ENCODE data around the gene KIAA1671. TPM values are rescaled to one million over a fixed set of nuclear protein-coding genes. Genes with fewer than 3 reads are reported as not detected.

KIAA1671 gene
- total RNA-seq, 1 donor from 2014 or later: 11.5 TPM

DNA sequence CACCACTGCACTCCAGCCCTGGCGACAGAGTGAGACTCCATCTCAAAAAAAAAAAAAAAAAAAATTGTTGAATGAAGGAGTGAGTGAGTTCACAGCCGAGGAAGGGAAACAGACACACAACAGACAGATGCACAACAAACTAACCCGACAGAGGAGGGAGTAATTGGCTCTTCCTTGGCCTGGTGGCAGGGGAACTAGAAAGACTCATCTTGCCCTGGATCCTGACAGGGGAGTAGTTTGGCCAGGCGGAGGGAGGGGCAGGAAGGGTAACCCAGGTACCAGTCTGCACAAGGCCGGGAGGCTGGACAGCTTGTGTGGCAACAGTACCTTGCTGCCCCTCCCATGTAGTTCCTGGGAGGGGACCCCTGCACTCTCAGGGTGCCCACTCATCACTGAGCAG lies 106.9 kb downstream of the KIAA1671 start:
- Histone ChIP-seq H3K9ac (ENCODE audit: low read depth in 1 of 3, low read length in 3 of 3) (no peak overlapping the region), H3K27me3 (ENCODE audit: control insufficient read depth in 3 of 3, insufficient read depth in 3 of 3, low read length in 3 of 3) (no peaks in the 10 kb centered on the region), H3K36me3 (ENCODE audit: control insufficient read depth in 3 of 3, insufficient read depth in 3 of 3, low read length in 3 of 3) (no peaks in the 10 kb centered on the region), H3K27ac (ENCODE audit: low read depth, low read length) (no peak overlapping the region), H3K4me3 (ENCODE audit: low read length in 3 of 3) (no peak overlapping the region), H3K9me3 (ENCODE audit: control insufficient read depth in 3 of 3, low read length in 3 of 3) (no peaks in the 10 kb centered on the region), H3K4me1 (ENCODE audit: control insufficient read depth in 3 of 3, insufficient read depth in 3 of 3, low read length in 3 of 3) (peaks cover 3 to 14% (median 10%) of the 10 kb centered on the region in 3 donors)

DNA sequence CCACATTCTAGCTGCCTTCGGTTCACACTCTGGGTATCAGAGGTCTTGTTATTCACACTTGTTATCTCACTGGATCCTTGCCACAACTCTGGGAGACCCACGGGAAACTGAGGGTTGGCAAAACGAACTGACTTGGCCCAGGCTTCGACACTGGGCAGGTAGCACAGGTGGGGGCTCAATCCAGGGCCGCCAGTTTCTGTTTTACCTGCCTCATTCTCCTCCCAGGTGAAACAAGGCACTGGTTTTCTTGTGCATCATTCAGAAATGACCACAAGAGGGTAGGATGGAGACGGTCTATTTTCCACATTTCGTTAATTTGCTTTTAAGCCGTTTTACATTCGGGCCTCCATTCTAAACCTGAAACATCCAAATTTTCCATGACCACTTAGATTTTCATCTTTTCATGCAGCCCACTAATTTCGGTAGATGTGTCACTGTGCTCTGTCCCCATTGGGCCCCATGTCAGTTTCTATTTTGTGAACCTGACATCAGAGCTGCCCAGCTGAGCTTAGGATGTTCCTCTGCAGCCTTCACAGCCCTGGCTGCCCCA lies 108.1 kb downstream of the KIAA1671 start:
- Histone ChIP-seq H3K9ac (ENCODE audit: low read depth in 1 of 3, low read length in 3 of 3) (no peak overlapping the region), H3K36me3 (ENCODE audit: control insufficient read depth in 3 of 3, insufficient read depth in 3 of 3, low read length in 3 of 3) (no peaks in the 10 kb centered on the region), H3K4me3 (ENCODE audit: low read length in 3 of 3) (no peak overlapping the region), H3K27me3 (ENCODE audit: control insufficient read depth in 3 of 3, insufficient read depth in 3 of 3, low read length in 3 of 3) (no peaks in the 10 kb centered on the region), H3K27ac (ENCODE audit: low read depth, low read length) (peak overlapping the region; percentile 37), H3K4me1 (ENCODE audit: control insufficient read depth in 3 of 3, insufficient read depth in 3 of 3, low read length in 3 of 3) (peaks cover 3 to 14% (median 10%) of the 10 kb centered on the region in 3 donors), H3K9me3 (ENCODE audit: control insufficient read depth in 3 of 3, low read length in 3 of 3) (no peaks in the 10 kb centered on the region)

DNA sequence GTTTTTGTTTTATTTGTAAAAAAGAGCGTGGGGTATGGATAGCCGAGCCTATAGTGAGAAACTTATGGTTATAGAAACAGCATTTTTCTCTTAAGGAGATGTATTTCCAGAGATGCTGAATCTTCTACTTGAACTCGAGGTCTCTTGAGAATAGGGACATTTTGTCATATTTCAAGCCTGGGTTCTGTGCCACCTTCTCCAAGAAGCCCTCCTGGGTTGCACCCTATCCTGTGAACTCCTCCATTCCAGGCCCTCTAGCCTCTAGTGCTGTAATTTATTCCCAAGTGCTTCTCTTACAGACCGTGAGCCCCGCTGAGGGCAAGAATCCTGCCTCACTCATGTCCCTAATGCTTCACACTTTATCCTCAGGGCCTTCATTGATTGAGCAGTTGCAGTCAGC lies 108.6 kb downstream of the KIAA1671 start:
- H3K4me1 ChIP-seq (ENCODE audit: control insufficient read depth in 3 of 3, insufficient read depth in 3 of 3, low read length in 3 of 3): peaks cover 3 to 14% (median 10%) of the 10 kb centered on the region in 3 donors
- no peaks in the 10 kb centered on the region for H3K9me3 ChIP-seq (ENCODE audit: control insufficient read depth in 3 of 3, low read length in 3 of 3)
- H3K36me3 ChIP-seq (ENCODE audit: control insufficient read depth in 3 of 3, insufficient read depth in 3 of 3, low read length in 3 of 3): no peaks in the 10 kb centered on the region
- H3K9ac ChIP-seq (ENCODE audit: low read depth in 1 of 3, low read length in 3 of 3): peak overlapping the region in 1 of 3 donors; percentile 23
- peak overlapping the region; percentile 37 for H3K27ac ChIP-seq (ENCODE audit: low read depth, low read length)
- no peaks in the 10 kb centered on the region for H3K27me3 ChIP-seq (ENCODE audit: control insufficient read depth in 3 of 3, insufficient read depth in 3 of 3, low read length in 3 of 3)
- H3K4me3 ChIP-seq (ENCODE audit: low read length in 3 of 3): no peak overlapping the region

DNA sequence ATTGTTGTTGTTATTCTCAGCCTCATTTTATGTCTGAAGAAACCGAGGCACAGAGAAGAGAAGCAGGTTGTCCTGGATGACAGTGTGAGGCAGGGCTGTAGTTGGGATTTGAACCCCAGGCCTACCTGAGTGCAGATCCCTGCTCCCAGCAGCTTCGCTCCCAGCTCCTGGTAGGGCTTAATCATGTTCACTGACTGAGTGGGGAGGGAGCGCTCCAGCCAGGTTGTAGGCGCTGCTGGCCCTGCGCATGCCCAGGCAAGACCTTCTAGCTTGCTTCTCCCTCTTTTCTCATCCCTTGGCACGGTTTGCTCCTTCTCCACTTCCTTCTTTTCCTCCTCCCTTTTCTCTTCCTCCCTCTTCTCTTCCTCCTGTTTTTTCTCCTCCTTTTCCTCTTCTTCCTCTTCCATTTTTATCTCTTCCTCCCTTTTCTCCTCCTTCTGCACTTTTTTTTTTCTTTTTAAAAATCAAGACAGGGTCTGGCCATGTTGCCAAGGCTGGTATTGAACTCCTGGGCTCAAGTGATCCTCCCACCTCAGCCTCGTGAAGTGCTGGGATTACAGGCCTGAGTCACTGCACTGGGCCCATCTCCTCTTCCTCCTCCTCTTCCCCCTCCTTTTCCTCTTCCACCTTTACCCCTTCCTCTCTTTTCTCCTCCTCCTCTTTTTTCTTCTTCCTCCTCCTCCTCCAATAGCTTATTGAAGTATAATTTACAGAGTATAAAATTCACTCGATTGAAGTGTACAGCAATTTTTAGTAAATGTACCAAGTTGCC lies 109.3 kb downstream of the KIAA1671 start:
- no peaks in the 10 kb centered on the region for H3K9me3 ChIP-seq (ENCODE audit: control insufficient read depth in 3 of 3, low read length in 3 of 3)
- H3K4me1 ChIP-seq (ENCODE audit: control insufficient read depth in 3 of 3, insufficient read depth in 3 of 3, low read length in 3 of 3): peaks cover 3 to 14% (median 10%) of the 10 kb centered on the region in 3 donors
- H3K27me3 ChIP-seq (ENCODE audit: control insufficient read depth in 3 of 3, insufficient read depth in 3 of 3, low read length in 3 of 3): no peaks in the 10 kb centered on the region
- no peaks in the 10 kb centered on the region for H3K36me3 ChIP-seq (ENCODE audit: control insufficient read depth in 3 of 3, insufficient read depth in 3 of 3, low read length in 3 of 3)
- no peak overlapping the region for H3K4me3 ChIP-seq (ENCODE audit: low read length in 3 of 3)
- H3K9ac ChIP-seq (ENCODE audit: low read depth in 1 of 3, low read length in 3 of 3): peak overlapping the region in 1 of 3 donors; percentile 23
- peak overlapping the region; percentile 37 for H3K27ac ChIP-seq (ENCODE audit: low read depth, low read length)

DNA sequence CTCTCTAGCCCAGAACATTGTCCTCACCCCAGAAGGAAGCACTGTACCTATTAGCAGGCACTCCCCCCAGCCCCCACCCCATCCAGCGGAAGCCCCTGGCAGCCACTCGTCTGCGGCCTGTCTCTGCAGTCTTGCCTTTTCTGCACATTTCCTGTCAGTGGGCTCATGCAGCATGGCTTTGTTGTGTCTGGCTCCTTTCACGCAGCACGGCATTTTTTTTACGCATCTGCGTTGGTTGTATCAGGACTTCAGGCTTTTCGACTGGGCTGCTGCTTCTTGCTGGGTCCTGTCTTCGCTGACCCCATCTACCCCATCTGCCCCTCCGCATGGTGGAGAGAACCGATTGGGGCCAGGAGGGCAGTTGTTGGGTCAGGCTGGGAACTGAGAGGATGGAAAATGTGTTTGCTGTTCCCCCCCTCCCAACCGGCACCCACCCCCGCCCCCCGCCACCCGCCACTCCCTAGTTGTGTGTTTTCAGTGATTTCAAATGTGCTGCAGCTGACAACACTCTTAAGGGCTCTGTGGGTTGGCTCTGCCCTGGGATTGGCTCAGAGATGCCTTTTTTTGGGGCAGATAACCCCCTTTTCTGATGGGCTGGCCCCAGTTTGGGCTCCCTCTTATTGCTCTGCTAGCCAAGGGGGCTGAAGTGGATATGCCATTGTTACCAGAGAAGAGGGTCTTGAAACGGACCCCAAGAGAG lies 110.0 kb downstream of the KIAA1671 start:
- Histone ChIP-seq H3K9ac (ENCODE audit: low read depth in 1 of 3, low read length in 3 of 3) (no peak overlapping the region), H3K9me3 (ENCODE audit: control insufficient read depth in 3 of 3, low read length in 3 of 3) (no peaks in the 10 kb centered on the region), H3K27ac (ENCODE audit: low read depth, low read length) (no peak overlapping the region), H3K4me3 (ENCODE audit: low read length in 3 of 3) (no peak overlapping the region), H3K27me3 (ENCODE audit: control insufficient read depth in 3 of 3, insufficient read depth in 3 of 3, low read length in 3 of 3) (no peaks in the 10 kb centered on the region), H3K4me1 (ENCODE audit: control insufficient read depth in 3 of 3, insufficient read depth in 3 of 3, low read length in 3 of 3) (peaks cover 5 to 21% (median 12%) of the 10 kb centered on the region in 3 donors), H3K36me3 (ENCODE audit: control insufficient read depth in 3 of 3, insufficient read depth in 3 of 3, low read length in 3 of 3) (no peaks in the 10 kb centered on the region)

DNA sequence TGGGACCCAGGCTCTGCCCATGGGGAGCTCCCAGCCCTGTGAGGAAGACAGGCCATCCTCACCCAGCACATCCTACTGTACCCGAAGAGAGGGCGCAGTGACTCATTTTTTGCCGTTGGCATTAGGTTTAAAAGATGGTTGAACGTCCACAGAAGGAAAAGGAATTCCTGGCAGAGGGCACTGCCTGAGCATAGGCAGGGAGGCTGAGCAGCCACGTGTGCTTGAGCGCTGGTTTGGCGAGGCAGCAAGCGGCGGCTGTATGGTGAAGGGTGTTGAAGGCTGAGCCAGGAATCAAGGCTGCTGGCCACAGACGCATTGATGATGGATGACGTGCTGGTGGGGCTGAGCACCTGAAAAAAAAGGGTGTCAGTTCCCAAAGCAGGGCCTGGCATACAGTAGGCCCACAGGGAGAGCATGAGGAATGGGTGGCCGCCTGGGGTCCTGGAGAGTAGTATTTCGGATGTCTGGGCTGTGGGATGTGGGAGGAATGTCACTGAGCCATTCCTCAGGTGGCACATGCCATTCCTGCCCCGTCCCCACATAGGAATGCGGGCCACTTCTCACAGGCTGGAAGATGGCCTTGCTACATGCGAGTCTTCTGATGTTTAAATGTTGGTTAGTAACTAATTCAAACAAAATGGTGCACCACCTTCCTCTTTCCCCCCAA lies 112.5 kb downstream of the KIAA1671 start:
- H3K9ac ChIP-seq (ENCODE audit: low read depth in 1 of 3, low read length in 3 of 3): no peak overlapping the region
- H3K27me3 ChIP-seq (ENCODE audit: control insufficient read depth in 3 of 3, insufficient read depth in 3 of 3, low read length in 3 of 3): peaks cover 0 to 4% (median 0%) of the 10 kb centered on the region in 3 donors
- H3K27ac ChIP-seq (ENCODE audit: low read depth, low read length): no peak overlapping the region
- no peaks in the 10 kb centered on the region for H3K36me3 ChIP-seq (ENCODE audit: control insufficient read depth in 3 of 3, insufficient read depth in 3 of 3, low read length in 3 of 3)
- peaks cover 17 to 41% (median 24%) of the 10 kb centered on the region in 3 donors for H3K4me1 ChIP-seq (ENCODE audit: control insufficient read depth in 3 of 3, insufficient read depth in 3 of 3, low read length in 3 of 3)
- no peaks in the 10 kb centered on the region for H3K9me3 ChIP-seq (ENCODE audit: control insufficient read depth in 3 of 3, low read length in 3 of 3)
- no peak overlapping the region for H3K4me3 ChIP-seq (ENCODE audit: low read length in 3 of 3)

DNA sequence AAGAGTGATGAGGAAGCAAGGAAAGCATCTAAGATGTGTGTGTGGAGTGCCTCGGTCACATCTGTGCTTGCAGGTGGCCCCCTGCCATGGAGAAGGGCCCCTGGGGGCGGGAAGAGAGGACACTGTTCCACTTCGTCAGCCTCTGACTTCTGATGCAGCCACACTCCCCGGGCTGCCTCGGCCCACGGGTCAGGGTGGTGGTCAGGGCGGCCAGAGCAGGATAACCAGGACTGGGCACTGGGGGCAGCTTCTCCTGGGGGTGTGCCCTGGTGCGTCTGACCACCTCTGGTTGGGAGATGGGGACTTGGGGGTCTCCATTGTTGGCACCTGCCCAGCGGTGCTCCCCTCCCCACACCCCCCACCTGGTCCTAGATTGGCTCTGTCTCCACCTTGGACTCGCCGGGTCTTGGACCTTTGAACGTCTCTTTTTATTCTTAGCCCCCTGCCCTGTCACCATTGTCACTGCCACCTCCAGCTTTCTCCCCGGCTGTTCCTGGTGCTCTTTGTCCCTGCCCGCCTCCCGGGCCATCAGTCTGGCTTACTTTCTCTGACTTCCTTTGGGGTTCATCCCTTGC lies 114.4 kb downstream of the KIAA1671 start:
- H3K27ac ChIP-seq (ENCODE audit: low read depth, low read length): peak overlapping the region; percentile 66
- H3K9me3 ChIP-seq (ENCODE audit: control insufficient read depth in 3 of 3, low read length in 3 of 3): no peaks in the 10 kb centered on the region
- no peak overlapping the region for H3K4me3 ChIP-seq (ENCODE audit: low read length in 3 of 3)
- H3K36me3 ChIP-seq (ENCODE audit: control insufficient read depth in 3 of 3, insufficient read depth in 3 of 3, low read length in 3 of 3): no peaks in the 10 kb centered on the region
- H3K27me3 ChIP-seq (ENCODE audit: control insufficient read depth in 3 of 3, insufficient read depth in 3 of 3, low read length in 3 of 3): peaks cover 0 to 6% (median 0%) of the 10 kb centered on the region in 3 donors
- peaks cover 21 to 37% (median 22%) of the 10 kb centered on the region in 3 donors for H3K4me1 ChIP-seq (ENCODE audit: control insufficient read depth in 3 of 3, insufficient read depth in 3 of 3, low read length in 3 of 3)
- H3K9ac ChIP-seq (ENCODE audit: low read depth in 1 of 3, low read length in 3 of 3): peak overlapping the region in 1 of 3 donors; percentile 8

DNA sequence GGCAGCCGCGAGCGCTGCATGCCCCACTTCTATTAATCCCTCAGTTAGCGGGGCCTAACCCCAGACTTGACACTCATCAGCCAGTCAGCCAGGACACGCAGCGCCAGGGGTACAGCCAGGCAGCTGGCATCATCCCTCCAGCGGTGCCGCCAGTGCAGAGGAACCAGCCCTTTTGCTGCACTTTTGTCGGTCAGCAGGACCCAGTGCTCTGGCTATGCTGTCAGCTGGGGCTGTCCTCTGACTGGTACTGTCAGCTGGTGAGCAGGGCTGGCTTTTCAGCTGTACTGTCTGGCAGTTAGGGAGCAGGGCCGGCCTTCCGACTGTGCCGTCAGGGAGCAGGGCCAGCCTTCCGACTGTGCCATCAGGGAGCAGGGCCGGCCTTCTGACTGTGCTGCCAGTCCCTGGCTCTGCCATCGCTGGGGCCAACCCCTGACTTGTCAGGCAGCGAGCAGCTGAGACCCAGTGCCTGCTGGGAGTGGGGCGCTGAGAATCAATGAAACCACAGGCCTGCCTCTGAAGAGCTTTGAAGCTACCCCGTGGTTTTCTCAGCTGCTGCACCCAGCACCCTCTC lies 115.4 kb downstream of the KIAA1671 start:
- Histone ChIP-seq H3K9me3 (ENCODE audit: control insufficient read depth in 3 of 3, low read length in 3 of 3) (no peaks in the 10 kb centered on the region), H3K27ac (ENCODE audit: low read depth, low read length) (peak overlapping the region; percentile 66), H3K4me1 (ENCODE audit: control insufficient read depth in 3 of 3, insufficient read depth in 3 of 3, low read length in 3 of 3) (peaks cover 21 to 37% (median 22%) of the 10 kb centered on the region in 3 donors), H3K27me3 (ENCODE audit: control insufficient read depth in 3 of 3, insufficient read depth in 3 of 3, low read length in 3 of 3) (peaks cover 0 to 6% (median 0%) of the 10 kb centered on the region in 3 donors), H3K4me3 (ENCODE audit: low read length in 3 of 3) (peak overlapping the region in 1 of 3 donors; percentile 6), H3K9ac (ENCODE audit: low read depth in 1 of 3, low read length in 3 of 3) (peak overlapping the region; percentile 38 to 66 (median 65)), H3K36me3 (ENCODE audit: control insufficient read depth in 3 of 3, insufficient read depth in 3 of 3, low read length in 3 of 3) (no peaks in the 10 kb centered on the region)

DNA sequence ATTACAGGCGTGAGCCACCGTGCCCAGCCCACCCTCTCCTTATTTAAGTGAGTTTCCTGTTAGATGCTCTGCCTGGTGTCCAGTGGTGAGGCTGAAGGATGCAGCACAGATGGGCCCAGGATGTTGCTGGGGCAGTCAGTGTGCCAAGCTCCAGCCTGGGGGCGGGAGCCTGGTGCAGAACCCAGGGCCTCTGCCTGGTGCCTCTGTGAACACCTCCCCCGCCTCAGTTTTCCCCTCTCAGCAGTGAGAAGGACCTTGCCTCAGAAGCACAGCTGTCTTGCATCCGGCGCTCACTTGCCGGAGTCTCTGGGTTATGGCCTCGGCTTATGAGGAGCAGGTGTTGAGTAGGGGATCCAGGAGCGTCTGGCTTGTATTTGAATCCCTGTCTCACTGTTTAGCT lies 116.2 kb downstream of the KIAA1671 start:
- Histone ChIP-seq H3K4me1 (ENCODE audit: control insufficient read depth in 3 of 3, insufficient read depth in 3 of 3, low read length in 3 of 3) (peaks cover 21 to 37% (median 22%) of the 10 kb centered on the region in 3 donors), H3K27me3 (ENCODE audit: control insufficient read depth in 3 of 3, insufficient read depth in 3 of 3, low read length in 3 of 3) (peaks cover 0 to 6% (median 0%) of the 10 kb centered on the region in 3 donors), H3K36me3 (ENCODE audit: control insufficient read depth in 3 of 3, insufficient read depth in 3 of 3, low read length in 3 of 3) (no peaks in the 10 kb centered on the region), H3K4me3 (ENCODE audit: low read length in 3 of 3) (no peak overlapping the region), H3K27ac (ENCODE audit: low read depth, low read length) (no peak overlapping the region), H3K9me3 (ENCODE audit: control insufficient read depth in 3 of 3, low read length in 3 of 3) (no peaks in the 10 kb centered on the region), H3K9ac (ENCODE audit: low read depth in 1 of 3, low read length in 3 of 3) (no peak overlapping the region)
